GM12874 (cell line): Measurements from ENCODE around the gene GLRX.

Source experiments
- TF ChIP-seq, protein P1 (sequence below): IDR thresholded peaks from 2 replicates; pipeline ENCODE4 v1.5.1; 2011; ENCODE audit warnings: low read depth, mild to moderate bottlenecking, control low read depth, low read length, moderate library complexity; ENCODE audit not compliant: insufficient read depth

The GLRX gene

DNA sequence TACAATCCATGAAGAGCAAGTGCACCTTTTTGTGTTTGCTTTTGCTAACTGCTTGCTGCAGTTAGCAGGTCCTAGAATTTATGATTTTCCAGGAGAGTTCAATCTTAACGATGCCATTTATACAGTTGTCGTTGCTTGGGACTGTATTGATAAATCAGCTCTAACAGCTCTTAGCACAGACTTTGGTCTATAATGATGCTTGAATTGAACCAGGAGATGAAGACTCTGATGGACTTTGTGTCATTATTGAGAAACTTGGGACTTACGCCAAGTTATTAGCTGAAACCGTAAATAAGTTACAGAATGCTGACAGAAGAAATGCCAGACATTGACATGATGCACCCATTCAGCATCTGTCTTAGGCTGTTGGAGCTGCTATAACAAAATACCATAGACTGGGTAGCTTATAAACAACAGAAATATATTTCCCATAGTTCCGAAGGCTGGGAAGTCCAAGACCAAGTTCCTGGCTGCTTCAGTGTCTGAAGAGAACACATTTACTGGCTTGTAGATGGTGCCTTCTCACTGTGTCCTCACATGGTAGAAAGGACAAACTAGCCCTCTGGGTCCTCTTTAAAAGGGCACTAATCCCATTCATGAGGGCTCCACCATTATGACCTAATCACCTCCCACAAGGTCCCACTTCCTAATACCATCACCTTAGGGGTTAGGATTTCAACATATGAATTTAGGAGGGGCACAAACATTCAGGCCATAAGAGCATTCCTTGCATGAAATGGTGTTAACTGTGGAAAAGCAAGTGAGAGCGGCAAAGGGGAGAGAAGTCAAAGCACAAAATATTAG is 17.6 kb downstream of the GLRX start:
- TF ChIP-seq, protein P1, sequence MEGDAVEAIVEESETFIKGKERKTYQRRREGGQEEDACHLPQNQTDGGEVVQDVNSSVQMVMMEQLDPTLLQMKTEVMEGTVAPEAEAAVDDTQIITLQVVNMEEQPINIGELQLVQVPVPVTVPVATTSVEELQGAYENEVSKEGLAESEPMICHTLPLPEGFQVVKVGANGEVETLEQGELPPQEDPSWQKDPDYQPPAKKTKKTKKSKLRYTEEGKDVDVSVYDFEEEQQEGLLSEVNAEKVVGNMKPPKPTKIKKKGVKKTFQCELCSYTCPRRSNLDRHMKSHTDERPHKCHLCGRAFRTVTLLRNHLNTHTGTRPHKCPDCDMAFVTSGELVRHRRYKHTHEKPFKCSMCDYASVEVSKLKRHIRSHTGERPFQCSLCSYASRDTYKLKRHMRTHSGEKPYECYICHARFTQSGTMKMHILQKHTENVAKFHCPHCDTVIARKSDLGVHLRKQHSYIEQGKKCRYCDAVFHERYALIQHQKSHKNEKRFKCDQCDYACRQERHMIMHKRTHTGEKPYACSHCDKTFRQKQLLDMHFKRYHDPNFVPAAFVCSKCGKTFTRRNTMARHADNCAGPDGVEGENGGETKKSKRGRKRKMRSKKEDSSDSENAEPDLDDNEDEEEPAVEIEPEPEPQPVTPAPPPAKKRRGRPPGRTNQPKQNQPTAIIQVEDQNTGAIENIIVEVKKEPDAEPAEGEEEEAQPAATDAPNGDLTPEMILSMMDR, result no peak

GRCh38 chr5:95803271-95804148 is 19.0 kb downstream of the GLRX start:
- TF ChIP-seq, protein P1, result no peak

DNA sequence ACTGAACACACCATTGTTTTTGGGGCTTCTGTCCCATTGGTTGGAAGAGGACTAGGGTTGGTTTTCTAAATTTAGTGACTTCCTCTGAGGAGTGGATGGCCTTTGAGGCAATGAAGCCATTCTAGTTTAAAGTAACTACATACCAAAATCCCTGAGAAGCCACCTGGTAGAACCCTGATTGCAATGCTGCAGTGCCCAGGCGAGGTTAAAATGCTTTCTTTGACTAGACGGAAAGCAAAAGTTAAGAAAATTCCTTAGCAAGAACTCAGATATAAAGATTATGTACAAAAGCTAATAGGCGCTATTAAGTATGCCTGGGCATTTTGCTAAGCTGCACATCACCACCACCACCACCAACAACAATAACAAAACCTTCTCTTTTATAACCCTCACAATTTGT is 20.6 kb downstream of the GLRX start:
- TF ChIP-seq, protein P1, result no peak

- TF ChIP-seq, protein P1, result no peak
These were observed 21.0 kb downstream of the GLRX start for GRCh38 chr5:95801532-95801931.

GRCh38 chr5:95800553-95800952 is 22.0 kb downstream of the GLRX start:
- TF ChIP-seq, protein P1, result no peak

- TF ChIP-seq, protein P1, result no peak
These were observed 23.2 kb downstream of the GLRX start for GRCh38 chr5:95799191-95799835.

- TF ChIP-seq, protein P1, result no peak
These were observed 24.0 kb downstream of the GLRX start for GRCh38 chr5:95798545-95798944.
